Ascending aorta (tissue), 2 donors: ENCODE data around the gene CXCR3. TPM values are rescaled to one million over a fixed set of nuclear protein-coding genes. Genes with fewer than 3 reads are reported as not detected.
"Not testable (repeated sequence)": the region's sequence is repeated elsewhere in the genome, so short reads cannot be mapped to it uniquely, and the experiment has no call there.

Experiments
- DNase-seq, 2 donors: peaks; one replicate each; pipeline ENCODE4 v3.0.0-alpha.2; 2019; ENCODE audit warnings: low spot score in 2 of 2
- H3K27ac ChIP-seq, 2 donors: fragments of 200-600 bp; sonication (generic); one replicate each; pipeline ENCODE4 v1.5.1; 2016 to 2017; ENCODE audit warnings: mild to moderate bottlenecking in 1 of 2
- H3K27me3 ChIP-seq: fragments of 200-600 bp; sonication (generic); one replicate; pipeline ENCODE4 v1.5.1; 2017
- H3K36me3 ChIP-seq, 2 donors: fragments of 200-600 bp; sonication (generic); one replicate each; pipeline ENCODE4 v1.5.1; 2016
- H3K4me1 ChIP-seq, 2 donors: fragments of 200-600 bp; sonication (generic); one replicate each; pipeline ENCODE4 v1.5.1; 2016 to 2017; ENCODE audit warnings: mild to moderate bottlenecking in 1 of 2
- H3K4me3 ChIP-seq, 2 donors: fragments of 200-600 bp; sonication (generic); one replicate each; pipeline ENCODE4 v1.5.1; 2016 to 2017; ENCODE audit warnings: mild to moderate bottlenecking in 1 of 2
- H3K9me3 ChIP-seq, 2 donors: fragments of 200-600 bp; sonication (generic); one replicate each; pipeline ENCODE4 v1.5.1; 2016
- intact Hi-C: fragments of 100-400 bp; cut with DNase I; formaldehyde crosslinking; loops from one replicate; pipeline ENCODE4 v1.15.1; 2023
- total RNA-seq: library from RNA; depleted of rRNA; stranded (reverse); fragments of >200 nt; gene quantifications from one replicate; pipeline ENCODE4 v1.1.0, GENCODE V29; 2016
- TF ChIP-seq, protein P1 (sequence below), 3 experiments: fragments of 200-600 bp in 2 of 3; fragments of 450-650 bp in 1 of 3; sonication (generic) in 2 of 3; IDR thresholded peaks; one replicate each; pipeline ENCODE4 v1.5.1; 2016 to 2019; ENCODE audit warnings: antibody characterized with exemption in 3 of 3, mild to moderate bottlenecking in 1 of 3, moderate library complexity in 1 of 3

Gene CXCR3
- total RNA-seq, 1 donor from 2014 or later, result not detected

- TF ChIP-seq, protein P1, sequence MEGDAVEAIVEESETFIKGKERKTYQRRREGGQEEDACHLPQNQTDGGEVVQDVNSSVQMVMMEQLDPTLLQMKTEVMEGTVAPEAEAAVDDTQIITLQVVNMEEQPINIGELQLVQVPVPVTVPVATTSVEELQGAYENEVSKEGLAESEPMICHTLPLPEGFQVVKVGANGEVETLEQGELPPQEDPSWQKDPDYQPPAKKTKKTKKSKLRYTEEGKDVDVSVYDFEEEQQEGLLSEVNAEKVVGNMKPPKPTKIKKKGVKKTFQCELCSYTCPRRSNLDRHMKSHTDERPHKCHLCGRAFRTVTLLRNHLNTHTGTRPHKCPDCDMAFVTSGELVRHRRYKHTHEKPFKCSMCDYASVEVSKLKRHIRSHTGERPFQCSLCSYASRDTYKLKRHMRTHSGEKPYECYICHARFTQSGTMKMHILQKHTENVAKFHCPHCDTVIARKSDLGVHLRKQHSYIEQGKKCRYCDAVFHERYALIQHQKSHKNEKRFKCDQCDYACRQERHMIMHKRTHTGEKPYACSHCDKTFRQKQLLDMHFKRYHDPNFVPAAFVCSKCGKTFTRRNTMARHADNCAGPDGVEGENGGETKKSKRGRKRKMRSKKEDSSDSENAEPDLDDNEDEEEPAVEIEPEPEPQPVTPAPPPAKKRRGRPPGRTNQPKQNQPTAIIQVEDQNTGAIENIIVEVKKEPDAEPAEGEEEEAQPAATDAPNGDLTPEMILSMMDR (IDR thresholded peaks at IDR 0.05), result no peak
- H3K4me3 ChIP-seq, result no peak overlapping the region
- H3K27me3 ChIP-seq, result no peaks in the 10 kb centered on the region
- H3K4me1 ChIP-seq, result no peaks in the 10 kb centered on the region
- no peaks in the 10 kb centered on the region for H3K36me3 ChIP-seq
- no peak overlapping the region for H3K27ac ChIP-seq
- intact Hi-C loops, result no loop called here
- DNase-seq, result no peak
- H3K9me3 ChIP-seq, result no peaks in the 10 kb centered on the region
These were observed 41.0 kb upstream of the CXCR3 start for GRCh38 chrX:71659342-71659741.

DNA sequence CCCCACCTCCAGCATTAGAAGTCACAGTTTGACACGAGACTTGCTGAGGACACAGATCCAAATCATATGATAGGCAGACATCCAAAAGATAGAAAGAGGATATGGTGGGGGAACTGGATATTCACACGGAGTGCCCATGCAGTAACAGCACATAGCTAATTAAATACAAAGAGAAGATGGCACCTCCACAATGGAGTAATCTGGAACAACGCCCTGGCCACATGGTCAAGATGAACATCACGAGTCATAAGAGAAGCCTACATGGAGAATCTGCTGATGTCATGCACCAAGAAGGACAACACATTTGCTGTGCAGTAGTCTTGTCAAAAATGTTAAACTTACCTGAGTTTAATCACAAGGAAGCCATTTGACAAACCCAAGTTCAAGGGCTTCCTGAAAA lies 39.0 kb upstream of the CXCR3 start:
- no peak overlapping the region for H3K4me3 ChIP-seq
- no peaks in the 10 kb centered on the region for H3K4me1 ChIP-seq
- TF ChIP-seq, protein P1 (IDR thresholded peaks at IDR 0.05), result no peak
- no peak overlapping the region for H3K27ac ChIP-seq
- H3K9me3 ChIP-seq, result no peaks in the 10 kb centered on the region
- no peaks in the 10 kb centered on the region for H3K27me3 ChIP-seq
- intact Hi-C loops, result no loop called here
- DNase-seq, result no peak
- H3K36me3 ChIP-seq, result no peaks in the 10 kb centered on the region

- peak in 1 of 2 donors; percentile 39 for DNase-seq
- Histone ChIP-seq H3K36me3 (no peaks in the 10 kb centered on the region), H3K27ac (no peak overlapping the region), H3K4me3 (no peak overlapping the region), H3K4me1 (no peaks in the 10 kb centered on the region), H3K27me3 (no peaks in the 10 kb centered on the region), H3K9me3 (no peaks in the 10 kb centered on the region)
- intact Hi-C loops, result no loop called here
- TF ChIP-seq, protein P1 (IDR thresholded peaks at IDR 0.05), result no peak
These were observed 35.0 kb upstream of the CXCR3 start for GRCh38 chrX:71653344-71653743.

- peak in 1 of 2 donors; percentile 62 for DNase-seq
- intact Hi-C loops, result no loop called here
- Histone ChIP-seq H3K9me3 (no peaks in the 10 kb centered on the region), H3K4me3 (no peak overlapping the region), H3K27ac (no peak overlapping the region), H3K27me3 (no peaks in the 10 kb centered on the region), H3K36me3 (no peaks in the 10 kb centered on the region), H3K4me1 (no peaks in the 10 kb centered on the region)
- TF ChIP-seq, protein P1 (IDR thresholded peaks at IDR 0.05), result peak; percentile 7 to 66 (median 38)
These were observed 34.1 kb upstream of the CXCR3 start for GRCh38 chrX:71652405-71652804.

DNA sequence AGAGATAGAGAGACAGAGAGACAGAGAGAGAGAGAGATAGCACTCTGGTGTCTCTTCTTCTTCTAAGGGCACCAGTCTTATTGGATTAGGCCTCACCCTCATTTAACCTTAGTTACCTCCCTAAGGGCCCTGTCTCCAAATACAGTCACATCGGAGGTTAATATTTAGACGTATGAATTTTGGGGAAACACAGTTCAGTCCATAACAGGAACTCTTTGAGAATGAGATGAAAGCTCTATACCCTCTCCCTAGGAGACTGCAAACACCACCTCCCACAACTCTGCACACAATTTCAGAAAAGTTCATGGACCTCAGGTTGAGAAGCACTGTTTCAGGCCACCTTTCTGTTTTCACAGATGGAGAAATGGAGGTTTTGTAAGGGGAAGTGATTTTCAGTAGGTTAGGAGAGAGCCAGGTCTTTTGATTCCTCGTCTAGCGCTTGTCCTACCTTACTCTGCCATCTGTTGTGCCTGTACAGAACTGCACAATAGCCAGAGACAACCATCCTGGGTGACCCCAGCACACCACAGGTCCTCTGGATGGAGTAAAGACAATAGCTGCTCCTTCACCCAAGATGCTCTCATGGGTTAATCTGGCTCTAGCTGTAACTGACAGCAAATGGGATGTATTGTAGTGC lies 32.1 kb upstream of the CXCR3 start:
- DNase-seq, result no peak
- intact Hi-C loops, result no loop called here
- Histone ChIP-seq H3K9me3 (no peaks in the 10 kb centered on the region), H3K4me1 (no peaks in the 10 kb centered on the region), H3K27ac (no peak overlapping the region), H3K27me3 (no peaks in the 10 kb centered on the region), H3K36me3 (no peaks in the 10 kb centered on the region), H3K4me3 (no peak overlapping the region)
- TF ChIP-seq, protein P1 (IDR thresholded peaks at IDR 0.05), result peak in 1 of 3 experiments; percentile 4

DNA sequence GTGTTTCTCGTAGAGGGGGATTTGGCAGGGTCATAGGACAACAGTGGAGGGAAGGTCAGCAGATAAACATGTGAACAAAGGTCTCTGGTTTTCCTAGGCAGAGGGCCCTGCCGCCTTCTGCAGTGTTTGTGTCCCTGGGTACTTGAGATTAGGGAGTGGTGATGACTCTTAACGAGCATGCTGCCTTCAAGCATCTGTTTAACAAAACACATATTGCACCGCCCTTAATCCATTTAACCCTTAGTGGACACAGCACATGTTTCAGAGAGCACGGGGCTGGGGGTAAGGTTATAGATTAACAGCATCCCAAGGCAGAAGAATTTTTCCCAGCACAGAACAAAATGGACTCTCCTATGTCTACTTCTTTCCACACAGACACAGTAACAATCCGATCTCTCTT lies 26.1 kb upstream of the CXCR3 start:
- DNase-seq, H3K4me3 ChIP-seq, H3K27ac ChIP-seq, H3K4me1 ChIP-seq, H3K27me3 ChIP-seq, H3K9me3 ChIP-seq, H3K36me3 ChIP-seq, intact Hi-C loops: not testable (repeated sequence)
